ENCODE data around the gene F5. TPM values are rescaled to one million over a fixed set of nuclear protein-coding genes. Genes with fewer than 3 reads are reported as not detected.

Gene F5
- total RNA-seq, 2 donors from 2014 or later, result 0.68 to 0.85 TPM

DNA sequence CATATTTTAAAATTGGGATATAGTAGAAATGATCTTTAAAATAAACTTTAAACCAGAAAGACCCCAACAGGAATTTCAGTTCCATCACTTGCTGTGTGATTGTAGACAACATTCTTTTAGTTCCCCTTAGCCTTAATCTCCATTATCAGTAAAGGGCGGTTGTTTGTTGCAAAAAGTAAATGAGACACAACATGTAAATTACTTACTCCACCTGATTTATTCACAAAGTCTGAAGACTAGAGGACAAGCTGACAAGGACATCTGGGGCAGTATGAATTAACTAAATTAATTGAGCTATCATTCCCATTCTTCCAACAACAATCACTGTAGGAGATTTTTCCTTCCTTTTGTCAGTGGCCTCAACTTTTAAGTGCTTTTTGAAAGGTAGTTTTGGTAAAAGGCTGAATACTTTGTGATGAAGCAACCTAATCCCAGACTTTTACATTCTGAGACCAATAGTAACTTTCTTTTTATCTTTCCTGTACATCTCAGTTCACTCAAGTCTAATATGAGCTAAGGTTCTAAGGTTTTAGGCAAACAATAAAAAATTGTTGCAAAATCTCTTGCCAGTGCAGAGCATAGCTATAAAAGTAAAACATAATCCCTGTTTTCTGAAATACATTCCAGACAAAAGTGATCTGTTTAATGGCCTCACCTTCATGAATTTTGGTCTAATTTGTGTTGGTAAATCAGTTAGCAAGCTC lies 106.8 kb downstream of the F5 start:
- Histone ChIP-seq H3K36me3 (no peaks in the 10 kb centered on the region), H3K4me3 (no peak overlapping the region), H3K4me1 (ENCODE audit: control insufficient read depth in 1 of 2, low read depth in 2 of 2) (peaks cover 11 to 13% of the 10 kb centered on the region in 2 donors), H3K9me3 (no peaks in the 10 kb centered on the region), H3K27ac (no peak overlapping the region), H3K27me3 (replicated peaks; ENCODE audit: insufficient read depth) (no peaks in the 10 kb centered on the region)
- TF ChIP-seq, protein P1, sequence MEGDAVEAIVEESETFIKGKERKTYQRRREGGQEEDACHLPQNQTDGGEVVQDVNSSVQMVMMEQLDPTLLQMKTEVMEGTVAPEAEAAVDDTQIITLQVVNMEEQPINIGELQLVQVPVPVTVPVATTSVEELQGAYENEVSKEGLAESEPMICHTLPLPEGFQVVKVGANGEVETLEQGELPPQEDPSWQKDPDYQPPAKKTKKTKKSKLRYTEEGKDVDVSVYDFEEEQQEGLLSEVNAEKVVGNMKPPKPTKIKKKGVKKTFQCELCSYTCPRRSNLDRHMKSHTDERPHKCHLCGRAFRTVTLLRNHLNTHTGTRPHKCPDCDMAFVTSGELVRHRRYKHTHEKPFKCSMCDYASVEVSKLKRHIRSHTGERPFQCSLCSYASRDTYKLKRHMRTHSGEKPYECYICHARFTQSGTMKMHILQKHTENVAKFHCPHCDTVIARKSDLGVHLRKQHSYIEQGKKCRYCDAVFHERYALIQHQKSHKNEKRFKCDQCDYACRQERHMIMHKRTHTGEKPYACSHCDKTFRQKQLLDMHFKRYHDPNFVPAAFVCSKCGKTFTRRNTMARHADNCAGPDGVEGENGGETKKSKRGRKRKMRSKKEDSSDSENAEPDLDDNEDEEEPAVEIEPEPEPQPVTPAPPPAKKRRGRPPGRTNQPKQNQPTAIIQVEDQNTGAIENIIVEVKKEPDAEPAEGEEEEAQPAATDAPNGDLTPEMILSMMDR (IDR thresholded peaks at IDR 0.05), result no peak
- ATAC-seq (ENCODE audit: insufficient number of reproducible peaks, low FRiP score, low read depth), result no peak
- no peak for DNase-seq (ENCODE audit: low spot score)

DNA sequence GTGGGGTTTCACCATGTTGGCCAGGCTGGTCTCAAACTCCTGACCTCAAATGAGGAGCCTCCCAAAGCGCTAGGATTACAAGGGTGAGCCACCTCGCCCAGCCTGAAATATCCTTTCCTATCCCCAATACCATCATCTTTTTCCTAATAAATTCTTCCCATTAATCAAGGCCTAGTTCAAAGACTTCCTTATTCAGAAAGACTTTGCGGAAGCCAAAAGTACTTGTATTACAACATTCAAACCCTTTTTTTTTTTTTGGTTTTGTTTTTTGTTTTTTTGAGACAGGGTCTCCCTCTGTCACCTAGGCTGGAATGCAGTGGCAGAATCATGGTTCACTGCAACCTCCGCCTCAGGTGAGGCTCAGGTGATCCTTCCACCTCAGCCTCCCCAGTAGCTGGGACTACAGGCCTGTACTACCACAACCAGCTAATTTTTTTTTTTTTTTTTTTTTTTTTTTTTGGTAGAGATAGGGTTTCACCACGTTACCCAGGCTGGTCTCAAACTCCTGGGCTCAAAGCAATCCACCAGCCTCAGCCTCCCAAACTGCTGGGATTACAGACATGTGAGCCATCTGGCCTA lies 108.1 kb downstream of the F5 start:
- Histone ChIP-seq H3K4me3 (no peak overlapping the region), H3K27ac (no peak overlapping the region), H3K4me1 (ENCODE audit: control insufficient read depth in 1 of 2, low read depth in 2 of 2) (peaks cover 0 to 2% of the 10 kb centered on the region in 2 donors), H3K27me3 (replicated peaks; ENCODE audit: insufficient read depth) (no peaks in the 10 kb centered on the region), H3K36me3 (no peaks in the 10 kb centered on the region), H3K9me3 (no peaks in the 10 kb centered on the region)
- ATAC-seq (ENCODE audit: insufficient number of reproducible peaks, low FRiP score, low read depth) (no peak), DNase-seq (ENCODE audit: low spot score) (no peak)
- TF ChIP-seq, protein P1 (IDR thresholded peaks at IDR 0.05), result no peak

DNA sequence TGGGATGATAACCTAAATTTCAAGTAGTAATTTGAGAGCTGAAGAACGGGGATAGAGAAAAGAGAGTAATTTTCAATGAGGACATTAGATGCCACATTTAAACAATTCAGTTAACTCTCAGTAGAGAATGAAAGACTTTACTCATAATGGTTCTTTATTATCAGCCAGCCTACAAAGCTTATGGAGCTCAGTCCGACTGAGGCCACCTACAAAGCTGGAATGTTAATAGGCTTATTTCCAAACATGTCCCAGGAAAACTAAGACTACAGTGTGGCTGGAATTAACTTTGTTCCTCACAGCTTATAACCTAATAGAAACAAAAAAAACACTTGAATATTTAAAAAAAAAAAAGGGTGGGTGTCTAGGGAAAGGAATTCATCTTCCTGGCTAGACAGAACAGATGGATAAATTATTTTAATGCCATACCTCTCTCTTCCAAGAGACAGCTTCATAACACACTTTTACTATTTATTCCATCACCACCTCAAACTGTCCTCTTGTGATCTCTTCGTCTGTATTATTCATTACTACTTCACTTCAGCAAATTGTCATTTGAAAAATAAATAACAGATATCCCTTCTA lies 110.4 kb downstream of the F5 start:
- DNase-seq (ENCODE audit: low spot score) (no peak), ATAC-seq (ENCODE audit: insufficient number of reproducible peaks, low FRiP score, low read depth) (no peak)
- TF ChIP-seq, protein P1 (IDR thresholded peaks at IDR 0.05), result no peak
- Histone ChIP-seq H3K27me3 (replicated peaks; ENCODE audit: insufficient read depth) (no peaks in the 10 kb centered on the region), H3K27ac (no peak overlapping the region), H3K9me3 (no peaks in the 10 kb centered on the region), H3K36me3 (no peaks in the 10 kb centered on the region), H3K4me1 (ENCODE audit: control insufficient read depth in 1 of 2, low read depth in 2 of 2) (no peaks in the 10 kb centered on the region), H3K4me3 (no peak overlapping the region)

DNA sequence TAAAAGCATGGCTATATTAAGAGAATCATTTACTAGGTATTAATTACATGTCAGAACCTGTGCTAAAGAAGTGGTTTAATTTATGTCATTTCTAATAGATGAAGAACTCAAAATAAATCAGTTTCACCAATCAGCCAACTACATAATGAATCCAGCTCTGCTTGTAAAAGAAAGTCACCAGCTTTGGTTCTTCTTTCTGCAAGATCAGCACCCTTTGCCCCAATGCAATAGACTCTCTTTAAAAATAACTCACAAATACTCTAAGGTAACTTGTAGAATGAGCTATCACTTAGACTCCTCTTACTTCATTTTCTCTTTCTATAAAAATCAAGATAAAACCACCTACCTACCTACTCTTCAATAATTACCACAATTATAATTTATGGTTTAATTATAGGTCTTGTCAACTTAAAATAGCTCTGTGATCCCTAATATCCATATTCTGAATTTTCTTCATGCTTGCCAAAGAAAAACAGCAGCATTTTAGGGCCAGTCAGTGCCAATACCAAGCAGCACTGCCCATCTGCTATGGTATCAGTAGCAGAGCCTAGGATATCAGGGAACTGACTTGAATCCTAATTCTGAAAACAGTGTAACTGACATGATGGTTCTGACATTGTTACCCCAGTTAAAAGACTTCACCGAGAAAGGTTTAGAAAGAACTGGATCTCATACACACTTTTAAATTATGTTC lies 111.8 kb downstream of the F5 start:
- TF ChIP-seq, protein P1 (IDR thresholded peaks at IDR 0.05), result no peak

DNA sequence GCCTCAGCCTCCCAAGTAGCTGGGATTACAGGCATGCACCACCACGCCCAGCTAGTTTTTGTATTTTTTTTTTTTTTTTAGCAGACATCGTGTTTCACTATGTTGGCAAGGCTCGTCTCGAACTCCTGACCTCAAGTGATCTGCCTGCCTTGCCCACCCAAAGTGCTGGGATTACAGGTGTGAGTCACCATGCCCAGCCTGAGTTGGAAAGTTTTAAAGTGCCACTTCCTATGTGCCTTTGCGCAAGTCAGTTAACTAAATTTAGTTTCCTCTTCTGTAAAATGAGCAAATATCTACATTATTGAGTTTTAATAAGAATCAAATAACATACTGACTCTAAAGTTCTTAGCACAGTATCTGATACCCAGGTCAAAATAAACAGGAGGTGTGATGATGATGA lies 112.9 kb downstream of the F5 start:
- Histone ChIP-seq H3K27me3 (replicated peaks; ENCODE audit: insufficient read depth) (no peaks in the 10 kb centered on the region), H3K4me1 (ENCODE audit: control insufficient read depth in 1 of 2, low read depth in 2 of 2) (no peaks in the 10 kb centered on the region), H3K9me3 (no peaks in the 10 kb centered on the region), H3K27ac (no peak overlapping the region), H3K36me3 (peaks cover 2% of the 10 kb centered on the region), H3K4me3 (no peak overlapping the region)
- DNase-seq (ENCODE audit: low spot score), result no peak
- no peak for ATAC-seq (ENCODE audit: insufficient number of reproducible peaks, low FRiP score, low read depth)
- TF ChIP-seq, protein P1 (IDR thresholded peaks at IDR 0.05), result no peak

More for the DNA sequence above, 111.8 kb downstream of the F5 start:
- Histone ChIP-seq H3K36me3 (no peaks in the 10 kb centered on the region), H3K27ac (no peak overlapping the region), H3K9me3 (no peaks in the 10 kb centered on the region), H3K4me3 (no peak overlapping the region), H3K27me3 (replicated peaks; ENCODE audit: insufficient read depth) (no peaks in the 10 kb centered on the region), H3K4me1 (ENCODE audit: control insufficient read depth in 1 of 2, low read depth in 2 of 2) (no peaks in the 10 kb centered on the region)
- ATAC-seq (ENCODE audit: insufficient number of reproducible peaks, low FRiP score, low read depth) (no peak), DNase-seq (ENCODE audit: low spot score) (no peak)
